K562 (cell line): ENCODE measurements around the gene TIMM50. TPM values are rescaled to one million over a fixed set of nuclear protein-coding genes. Genes with fewer than 3 reads are reported as not detected.
A peak's percentile ranks its signal among the peaks of the same experiment; 100 is the strongest.

Source experiments
- CREM ChIP-seq: IDR thresholded peaks from 2 replicates; pipeline ENCODE4 v1.6.1; 2014; ENCODE audit warnings: antibody characterized with exemption, low read depth
- GABPA ChIP-seq: fragments of 200-800 bp; sonication (Bioruptor generic); conservative IDR thresholded peaks from 2 replicates; pipeline ENCODE4 v1.6.1; 2016; ENCODE audit warnings: low read depth, missing genetic modification characterization, missing compliant biosample characterization
- JUN ChIP-seq, 2 experiments: sonication (generic) in 1 of 2; formaldehyde crosslinking in 1 of 2; IDR thresholded peaks; 2 replicates each; pipeline versions ENCODE4 v1.6.1 to v1.8.0; 2012 to 2022; ENCODE audit warnings: borderline replicate concordance in 2 of 2, mild to moderate bottlenecking in 2 of 2, improper control_type of control experiment in 1 of 2, low read depth in 1 of 2, low read length in 1 of 2, missing genetic modification reagents in 1 of 2
- MXI1 ChIP-seq: IDR thresholded peaks from 2 replicates; pipeline ENCODE4 v1.6.1; 2011; ENCODE audit warnings: low read depth, mild to moderate bottlenecking, improper control_type of control experiment, low read length
- PCBP1 ChIP-seq: fragments of 200-400 bp; formaldehyde crosslinking; IDR thresholded peaks from 2 replicates; pipeline ENCODE4 v1.6.1; 2018; ENCODE audit warnings: mild to moderate bottlenecking, low read depth, low read length; ENCODE audit not compliant: poor library complexity, severe bottlenecking
- PHF20 ChIP-seq: fragments of 450-650 bp; IDR thresholded peaks from 2 replicates; pipeline ENCODE4 v1.6.1; 2018; ENCODE audit not compliant: partially characterized antibody
- PHF8 ChIP-seq: fragments of 200-600 bp; sonication (generic); IDR thresholded peaks from 2 replicates; pipeline ENCODE4 v1.6.1; 2012; ENCODE audit warnings: mixed run types, mild to moderate bottlenecking, inconsistent platforms, low read length, moderate library complexity, borderline replicate concordance
- RB1 ChIP-seq: fragments of 450-650 bp; IDR thresholded peaks from 2 replicates; pipeline ENCODE4 v1.6.1; 2017; ENCODE audit warnings: low read depth, mild to moderate bottlenecking
- RNF2 ChIP-seq: sonication (generic); IDR thresholded peaks from 2 replicates; pipeline ENCODE4 v1.6.1; 2016
- SMARCA4 ChIP-seq: fragments of 450-650 bp; IDR thresholded peaks from 2 replicates; pipeline ENCODE4 v1.6.1; 2016
- TCF3 ChIP-seq: sonication (generic); formaldehyde crosslinking; IDR thresholded peaks from 2 replicates; pipeline ENCODE4 v1.4.0; 2020; ENCODE audit warnings: mild to moderate bottlenecking, missing genetic modification reagents
- TSC22D4 ChIP-seq: fragments of 450-650 bp; IDR thresholded peaks from 2 replicates; pipeline ENCODE4 v1.6.1; 2016; ENCODE audit warnings: missing genetic modification characterization, missing biosample characterization, control low read depth
- ZEB2 ChIP-seq: fragments of 450-650 bp; IDR thresholded peaks from 2 replicates; pipeline ENCODE4 v1.6.1; 2016
- ZNF12 ChIP-seq: sonication (generic); formaldehyde crosslinking; IDR thresholded peaks from 2 replicates; pipeline ENCODE4 v1.4.0; 2020; ENCODE audit warnings: mild to moderate bottlenecking, missing genetic modification reagents
- ZNF143 ChIP-seq: sonication (generic); formaldehyde crosslinking; IDR thresholded peaks from 2 replicates; pipeline ENCODE4 v1.9.0; 2022; ENCODE audit warnings: mild to moderate bottlenecking, missing genetic modification reagents
- polyA plus RNA-seq, 8 experiments: library from polyadenylated mRNA; depleted of rRNA in 4 of 8; stranded (reverse) in 5 of 8; unstranded in 3 of 8; fragments of >200 nt; fragmentation: Nextera tagmentation in 2 of 8; fragmentation: Illumina TruSeq in 1 of 8; extraction: Ambion mirVana in 2 of 8; extraction: Trizol in 1 of 8; gene quantifications; 2 replicates each; pipeline versions ENCODE4 v1.2.1 to v1.2.3, GENCODE V29; 2011 to 2014; ENCODE audit warnings: inconsistent platforms in 1 of 8, missing spikeins in 1 of 8
- total RNA-seq, 7 experiments: library from RNA; depleted of rRNA in 6 of 7; stranded (reverse); fragments of >200 nt in 6 of 7; fragmentation: Illumina TruSeq in 2 of 7; extraction: Trizol in 2 of 7; gene quantifications; 2 replicates each; pipeline versions ENCODE4 v1.2.1 to v1.2.3, GENCODE V29; 2011 to 2021; ENCODE audit warnings: low replicate concordance in 1 of 7
- TF ChIP-seq, protein P1 (sequence below): fragments of 250-450 bp; sonication (Bioruptor Pico); IDR thresholded peaks from 2 replicates; pipeline ENCODE4 v1.4.0; 2020; ENCODE audit warnings: borderline replicate concordance
- TF ChIP-seq, protein P2 (sequence below), 2 experiments: fragments of 450-650 bp in 1 of 2; sonication (generic) in 1 of 2; formaldehyde crosslinking in 1 of 2; IDR thresholded peaks in 1 of 2; conservative IDR thresholded peaks in 1 of 2; 2 replicates each; pipeline versions ENCODE4 v1.6.1 to v1.8.1; 2016 to 2023; ENCODE audit warnings: mild to moderate bottlenecking in 2 of 2, moderate library complexity in 2 of 2, inconsistent platforms in 1 of 2, missing genetic modification reagents in 1 of 2
- TF ChIP-seq, protein P3 (sequence below): sonication (generic); formaldehyde crosslinking; IDR thresholded peaks from 2 replicates; pipeline ENCODE4 v1.8.0; 2023; ENCODE audit warnings: missing genetic modification reagents, mild to moderate bottlenecking, borderline replicate concordance

Gene TIMM50
- total and polyA plus RNA-seq, 9 of the 15 experiments (the other 6 are each of a cell fraction or from before 2014, with no cell fraction given), result 28.3 to 221 (median 170) TPM

DNA sequence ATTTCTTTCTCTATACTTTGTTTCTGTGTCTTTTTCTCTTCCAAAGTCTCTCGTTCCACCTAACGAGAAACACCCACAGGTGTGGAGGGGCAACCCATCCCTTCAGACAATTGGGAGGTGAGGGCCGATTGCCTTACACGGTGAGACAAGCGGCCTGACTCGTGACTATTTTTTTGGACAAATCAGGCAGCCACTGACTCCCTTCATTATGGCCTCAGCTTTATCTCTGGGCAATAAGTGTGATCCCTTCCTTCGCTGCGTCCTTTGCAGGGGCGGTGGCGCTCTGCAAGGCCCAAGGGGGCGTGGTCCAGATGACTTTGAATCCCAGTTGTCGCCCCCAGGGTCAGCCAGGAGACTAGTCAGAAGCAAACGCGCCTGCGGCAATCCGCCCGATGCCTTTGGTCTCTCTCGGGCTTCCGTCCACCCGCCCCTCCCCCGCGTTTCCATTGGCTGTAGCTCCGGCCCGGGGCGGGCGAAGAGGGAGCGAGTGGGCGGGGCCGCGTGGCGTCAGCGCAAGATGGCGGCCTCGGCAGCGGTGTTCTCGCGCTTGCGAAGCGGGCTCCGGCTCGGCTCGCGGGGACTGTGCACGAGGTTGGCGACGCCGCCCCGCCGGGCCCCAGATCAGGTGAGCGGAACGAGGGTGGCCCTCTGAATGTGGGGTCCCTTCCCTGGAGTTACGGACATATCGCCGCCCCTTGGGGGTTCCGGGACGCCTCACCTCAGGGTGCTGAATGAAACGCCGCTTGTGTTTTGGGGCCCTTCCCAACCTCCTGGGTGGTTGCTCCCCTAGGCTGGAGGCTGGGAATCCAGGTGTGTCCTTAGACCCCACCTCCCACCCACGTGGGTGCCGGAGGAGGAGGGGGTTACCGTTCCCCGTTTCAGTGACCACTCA, at the start of gene TIMM50 (continued):
- TF ChIP-seq, protein P1, sequence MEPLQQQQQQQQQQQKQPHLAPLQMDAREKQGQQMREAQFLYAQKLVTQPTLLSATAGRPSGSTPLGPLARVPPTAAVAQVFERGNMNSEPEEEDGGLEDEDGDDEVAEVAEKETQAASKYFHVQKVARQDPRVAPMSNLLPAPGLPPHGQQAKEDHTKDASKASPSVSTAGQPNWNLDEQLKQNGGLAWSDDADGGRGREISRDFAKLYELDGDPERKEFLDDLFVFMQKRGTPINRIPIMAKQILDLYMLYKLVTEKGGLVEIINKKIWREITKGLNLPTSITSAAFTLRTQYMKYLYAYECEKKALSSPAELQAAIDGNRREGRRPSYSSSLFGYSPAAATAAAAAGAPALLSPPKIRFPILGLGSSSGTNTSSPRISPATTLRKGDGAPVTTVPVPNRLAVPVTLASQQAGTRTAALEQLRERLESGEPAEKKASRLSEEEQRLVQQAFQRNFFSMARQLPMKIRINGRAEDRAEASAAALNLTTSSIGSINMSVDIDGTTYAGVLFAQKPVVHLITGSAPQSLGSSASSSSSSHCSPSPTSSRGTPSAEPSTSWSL (CRISPR knock-in tag), result no peak
- TF ChIP-seq, protein P2, sequence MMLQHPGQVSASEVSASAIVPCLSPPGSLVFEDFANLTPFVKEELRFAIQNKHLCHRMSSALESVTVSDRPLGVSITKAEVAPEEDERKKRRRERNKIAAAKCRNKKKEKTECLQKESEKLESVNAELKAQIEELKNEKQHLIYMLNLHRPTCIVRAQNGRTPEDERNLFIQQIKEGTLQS (IDR thresholded peaks at IDR 0.05), result peak; percentile 52; the same call in 1 of the 2 replicates
- TF ChIP-seq, protein P2 (CRISPR knock-in tag; conservative IDR thresholded peaks at IDR 0.05), result 0 out of 2 replicates have a peak, but pooled peaks have one; percentile 49
- TF ChIP-seq RB1 (peak; percentile 86), PCBP1 (peak; percentile 47), TSC22D4 (no peak), ZNF12 (CRISPR knock-in tag) (peak; percentile 61; the same call in 1 of the 2 replicates), PHF20 (peak; percentile 84), ZNF143 (peak; percentile 43; the same call in 1 of the 2 replicates), TCF3 (CRISPR knock-in tag) (peak; percentile 48), GABPA (0 out of 2 replicates have a peak, but pooled peaks have one; percentile 27), ZEB2 (peak; percentile 31; the same call in 1 of the 2 replicates), PHF8 (peak; percentile 81; the same call in 1 of the 2 replicates), SMARCA4 (peak; percentile 64), MXI1 (peak; percentile 64; the same call in 1 of the 2 replicates), JUN (IDR thresholded peaks at IDR 0.05; ENCODE audit: borderline replicate concordance, low read depth, low read length) (peak; percentile 58; the same call in 1 of the 2 replicates), JUN (CRISPR knock-in tag; IDR thresholded peaks at IDR 0.05; ENCODE audit: borderline replicate concordance) (0 out of 2 replicates have a peak, but pooled peaks have one; percentile 67), CREM (peak; percentile 91), RNF2 (peak; percentile 86; the same call in 1 of the 2 replicates)
- TF ChIP-seq, protein P3, sequence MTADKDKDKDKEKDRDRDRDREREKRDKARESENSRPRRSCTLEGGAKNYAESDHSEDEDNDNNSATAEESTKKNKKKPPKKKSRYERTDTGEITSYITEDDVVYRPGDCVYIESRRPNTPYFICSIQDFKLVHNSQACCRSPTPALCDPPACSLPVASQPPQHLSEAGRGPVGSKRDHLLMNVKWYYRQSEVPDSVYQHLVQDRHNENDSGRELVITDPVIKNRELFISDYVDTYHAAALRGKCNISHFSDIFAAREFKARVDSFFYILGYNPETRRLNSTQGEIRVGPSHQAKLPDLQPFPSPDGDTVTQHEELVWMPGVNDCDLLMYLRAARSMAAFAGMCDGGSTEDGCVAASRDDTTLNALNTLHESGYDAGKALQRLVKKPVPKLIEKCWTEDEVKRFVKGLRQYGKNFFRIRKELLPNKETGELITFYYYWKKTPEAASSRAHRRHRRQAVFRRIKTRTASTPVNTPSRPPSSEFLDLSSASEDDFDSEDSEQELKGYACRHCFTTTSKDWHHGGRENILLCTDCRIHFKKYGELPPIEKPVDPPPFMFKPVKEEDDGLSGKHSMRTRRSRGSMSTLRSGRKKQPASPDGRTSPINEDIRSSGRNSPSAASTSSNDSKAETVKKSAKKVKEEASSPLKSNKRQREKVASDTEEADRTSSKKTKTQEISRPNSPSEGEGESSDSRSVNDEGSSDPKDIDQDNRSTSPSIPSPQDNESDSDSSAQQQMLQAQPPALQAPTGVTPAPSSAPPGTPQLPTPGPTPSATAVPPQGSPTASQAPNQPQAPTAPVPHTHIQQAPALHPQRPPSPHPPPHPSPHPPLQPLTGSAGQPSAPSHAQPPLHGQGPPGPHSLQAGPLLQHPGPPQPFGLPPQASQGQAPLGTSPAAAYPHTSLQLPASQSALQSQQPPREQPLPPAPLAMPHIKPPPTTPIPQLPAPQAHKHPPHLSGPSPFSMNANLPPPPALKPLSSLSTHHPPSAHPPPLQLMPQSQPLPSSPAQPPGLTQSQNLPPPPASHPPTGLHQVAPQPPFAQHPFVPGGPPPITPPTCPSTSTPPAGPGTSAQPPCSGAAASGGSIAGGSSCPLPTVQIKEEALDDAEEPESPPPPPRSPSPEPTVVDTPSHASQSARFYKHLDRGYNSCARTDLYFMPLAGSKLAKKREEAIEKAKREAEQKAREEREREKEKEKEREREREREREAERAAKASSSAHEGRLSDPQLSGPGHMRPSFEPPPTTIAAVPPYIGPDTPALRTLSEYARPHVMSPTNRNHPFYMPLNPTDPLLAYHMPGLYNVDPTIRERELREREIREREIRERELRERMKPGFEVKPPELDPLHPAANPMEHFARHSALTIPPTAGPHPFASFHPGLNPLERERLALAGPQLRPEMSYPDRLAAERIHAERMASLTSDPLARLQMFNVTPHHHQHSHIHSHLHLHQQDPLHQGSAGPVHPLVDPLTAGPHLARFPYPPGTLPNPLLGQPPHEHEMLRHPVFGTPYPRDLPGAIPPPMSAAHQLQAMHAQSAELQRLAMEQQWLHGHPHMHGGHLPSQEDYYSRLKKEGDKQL (CRISPR knock-in tag), result no peak
